Neural progenitor cell (in vitro differentiated cells): ENCODE data around the gene CNN2.

Experiments used
- EZH2 ChIP-seq: fragments of 200-600 bp; sonication (generic); IDR thresholded peaks from 2 replicates; pipeline ENCODE4 v1.6.1; 2017; ENCODE audit warnings: antibody characterized with exemption, mild to moderate bottlenecking, moderate library complexity
- TF ChIP-seq, protein P1 (sequence below): fragments of 200-600 bp; sonication (generic); IDR thresholded peaks from 2 replicates; pipeline ENCODE4 v1.5.1; 2017; ENCODE audit warnings: antibody characterized with exemption, mild to moderate bottlenecking

DNA sequence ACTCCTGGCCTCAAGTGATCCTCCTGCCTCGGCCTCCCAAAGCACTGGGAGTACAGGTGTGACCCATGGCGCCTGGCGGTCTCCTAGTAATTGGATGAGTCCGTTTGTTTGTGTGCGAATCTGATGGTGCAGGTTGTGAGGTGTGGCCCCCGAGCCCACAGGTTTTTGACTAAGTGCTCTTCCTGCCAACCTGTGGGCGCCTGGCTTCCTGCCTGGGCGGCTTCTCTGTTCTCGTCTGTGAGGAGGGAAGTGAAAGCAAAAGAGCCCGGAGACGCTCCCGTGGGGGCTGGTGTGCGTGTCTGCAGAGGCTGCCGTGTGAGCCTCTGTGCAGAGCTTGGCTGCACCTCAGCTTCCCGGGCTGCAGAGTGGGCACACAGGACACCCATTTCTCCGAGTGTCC is 50.5 kb downstream of the CNN2 start:
- TF ChIP-seq, protein P1, sequence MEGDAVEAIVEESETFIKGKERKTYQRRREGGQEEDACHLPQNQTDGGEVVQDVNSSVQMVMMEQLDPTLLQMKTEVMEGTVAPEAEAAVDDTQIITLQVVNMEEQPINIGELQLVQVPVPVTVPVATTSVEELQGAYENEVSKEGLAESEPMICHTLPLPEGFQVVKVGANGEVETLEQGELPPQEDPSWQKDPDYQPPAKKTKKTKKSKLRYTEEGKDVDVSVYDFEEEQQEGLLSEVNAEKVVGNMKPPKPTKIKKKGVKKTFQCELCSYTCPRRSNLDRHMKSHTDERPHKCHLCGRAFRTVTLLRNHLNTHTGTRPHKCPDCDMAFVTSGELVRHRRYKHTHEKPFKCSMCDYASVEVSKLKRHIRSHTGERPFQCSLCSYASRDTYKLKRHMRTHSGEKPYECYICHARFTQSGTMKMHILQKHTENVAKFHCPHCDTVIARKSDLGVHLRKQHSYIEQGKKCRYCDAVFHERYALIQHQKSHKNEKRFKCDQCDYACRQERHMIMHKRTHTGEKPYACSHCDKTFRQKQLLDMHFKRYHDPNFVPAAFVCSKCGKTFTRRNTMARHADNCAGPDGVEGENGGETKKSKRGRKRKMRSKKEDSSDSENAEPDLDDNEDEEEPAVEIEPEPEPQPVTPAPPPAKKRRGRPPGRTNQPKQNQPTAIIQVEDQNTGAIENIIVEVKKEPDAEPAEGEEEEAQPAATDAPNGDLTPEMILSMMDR = no peak
- no peak for TF ChIP-seq EZH2
